Measurements from ENCODE around the gene AK1. TPM values are rescaled to one million over a fixed set of nuclear protein-coding genes. Genes with fewer than 3 reads are reported as not detected.
A peak's percentile ranks its signal among the peaks of the same experiment; 100 is the strongest.

The AK1 gene
- total and polyA plus RNA-seq, 2 of the 13 experiments (the other 11 are each of a cell fraction or from before 2014, with no cell fraction given), result 19.1 to 32.8 TPM

- TF ChIP-seq, protein P1, sequence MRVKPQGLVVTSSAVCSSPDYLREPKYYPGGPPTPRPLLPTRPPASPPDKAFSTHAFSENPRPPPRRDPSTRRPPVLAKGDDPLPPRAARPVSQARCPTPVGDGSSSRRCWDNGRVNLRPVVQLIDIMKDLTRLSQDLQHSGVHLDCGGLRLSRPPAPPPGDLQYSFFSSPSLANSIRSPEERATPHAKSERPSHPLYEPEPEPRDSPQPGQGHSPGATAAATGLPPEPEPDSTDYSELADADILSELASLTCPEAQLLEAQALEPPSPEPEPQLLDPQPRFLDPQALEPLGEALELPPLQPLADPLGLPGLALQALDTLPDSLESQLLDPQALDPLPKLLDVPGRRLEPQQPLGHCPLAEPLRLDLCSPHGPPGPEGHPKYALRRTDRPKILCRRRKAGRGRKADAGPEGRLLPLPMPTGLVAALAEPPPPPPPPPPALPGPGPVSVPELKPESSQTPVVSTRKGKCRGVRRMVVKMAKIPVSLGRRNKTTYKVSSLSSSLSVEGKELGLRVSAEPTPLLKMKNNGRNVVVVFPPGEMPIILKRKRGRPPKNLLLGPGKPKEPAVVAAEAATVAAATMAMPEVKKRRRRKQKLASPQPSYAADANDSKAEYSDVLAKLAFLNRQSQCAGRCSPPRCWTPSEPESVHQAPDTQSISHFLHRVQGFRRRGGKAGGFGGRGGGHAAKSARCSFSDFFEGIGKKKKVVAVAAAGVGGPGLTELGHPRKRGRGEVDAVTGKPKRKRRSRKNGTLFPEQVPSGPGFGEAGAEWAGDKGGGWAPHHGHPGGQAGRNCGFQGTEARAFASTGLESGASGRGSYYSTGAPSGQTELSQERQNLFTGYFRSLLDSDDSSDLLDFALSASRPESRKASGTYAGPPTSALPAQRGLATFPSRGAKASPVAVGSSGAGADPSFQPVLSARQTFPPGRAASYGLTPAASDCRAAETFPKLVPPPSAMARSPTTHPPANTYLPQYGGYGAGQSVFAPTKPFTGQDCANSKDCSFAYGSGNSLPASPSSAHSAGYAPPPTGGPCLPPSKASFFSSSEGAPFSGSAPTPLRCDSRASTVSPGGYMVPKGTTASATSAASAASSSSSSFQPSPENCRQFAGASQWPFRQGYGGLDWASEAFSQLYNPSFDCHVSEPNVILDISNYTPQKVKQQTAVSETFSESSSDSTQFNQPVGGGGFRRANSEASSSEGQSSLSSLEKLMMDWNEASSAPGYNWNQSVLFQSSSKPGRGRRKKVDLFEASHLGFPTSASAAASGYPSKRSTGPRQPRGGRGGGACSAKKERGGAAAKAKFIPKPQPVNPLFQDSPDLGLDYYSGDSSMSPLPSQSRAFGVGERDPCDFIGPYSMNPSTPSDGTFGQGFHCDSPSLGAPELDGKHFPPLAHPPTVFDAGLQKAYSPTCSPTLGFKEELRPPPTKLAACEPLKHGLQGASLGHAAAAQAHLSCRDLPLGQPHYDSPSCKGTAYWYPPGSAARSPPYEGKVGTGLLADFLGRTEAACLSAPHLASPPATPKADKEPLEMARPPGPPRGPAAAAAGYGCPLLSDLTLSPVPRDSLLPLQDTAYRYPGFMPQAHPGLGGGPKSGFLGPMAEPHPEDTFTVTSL (CRISPR knock-in tag; IDR thresholded peaks at IDR 0.05; ENCODE audit: borderline replicate concordance), result no peak
- TF ChIP-seq ZNF720 (CRISPR knock-in tag; IDR thresholded peaks at IDR 0.05), result no peak
- TF ChIP-seq, protein P2, sequence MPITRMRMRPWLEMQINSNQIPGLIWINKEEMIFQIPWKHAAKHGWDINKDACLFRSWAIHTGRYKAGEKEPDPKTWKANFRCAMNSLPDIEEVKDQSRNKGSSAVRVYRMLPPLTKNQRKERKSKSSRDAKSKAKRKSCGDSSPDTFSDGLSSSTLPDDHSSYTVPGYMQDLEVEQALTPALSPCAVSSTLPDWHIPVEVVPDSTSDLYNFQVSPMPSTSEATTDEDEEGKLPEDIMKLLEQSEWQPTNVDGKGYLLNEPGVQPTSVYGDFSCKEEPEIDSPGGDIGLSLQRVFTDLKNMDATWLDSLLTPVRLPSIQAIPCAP (CRISPR knock-in tag; IDR thresholded peaks at IDR 0.05; ENCODE audit: low read depth), result no peak
- no peak for TF ChIP-seq ZNF17 (CRISPR knock-in tag; IDR thresholded peaks at IDR 0.05)
- peak; percentile 67; the same call in 1 of the 2 replicates for TF ChIP-seq KDM3A (CRISPR knock-in tag; IDR thresholded peaks at IDR 0.05; ENCODE audit: low read depth)
- TF ChIP-seq EED (CRISPR knock-in tag; IDR thresholded peaks at IDR 0.05), result no peak
- no peak for TF ChIP-seq SNAI1 (CRISPR knock-in tag; IDR thresholded peaks at IDR 0.05; ENCODE audit: borderline replicate concordance)
- TF ChIP-seq, protein P3, sequence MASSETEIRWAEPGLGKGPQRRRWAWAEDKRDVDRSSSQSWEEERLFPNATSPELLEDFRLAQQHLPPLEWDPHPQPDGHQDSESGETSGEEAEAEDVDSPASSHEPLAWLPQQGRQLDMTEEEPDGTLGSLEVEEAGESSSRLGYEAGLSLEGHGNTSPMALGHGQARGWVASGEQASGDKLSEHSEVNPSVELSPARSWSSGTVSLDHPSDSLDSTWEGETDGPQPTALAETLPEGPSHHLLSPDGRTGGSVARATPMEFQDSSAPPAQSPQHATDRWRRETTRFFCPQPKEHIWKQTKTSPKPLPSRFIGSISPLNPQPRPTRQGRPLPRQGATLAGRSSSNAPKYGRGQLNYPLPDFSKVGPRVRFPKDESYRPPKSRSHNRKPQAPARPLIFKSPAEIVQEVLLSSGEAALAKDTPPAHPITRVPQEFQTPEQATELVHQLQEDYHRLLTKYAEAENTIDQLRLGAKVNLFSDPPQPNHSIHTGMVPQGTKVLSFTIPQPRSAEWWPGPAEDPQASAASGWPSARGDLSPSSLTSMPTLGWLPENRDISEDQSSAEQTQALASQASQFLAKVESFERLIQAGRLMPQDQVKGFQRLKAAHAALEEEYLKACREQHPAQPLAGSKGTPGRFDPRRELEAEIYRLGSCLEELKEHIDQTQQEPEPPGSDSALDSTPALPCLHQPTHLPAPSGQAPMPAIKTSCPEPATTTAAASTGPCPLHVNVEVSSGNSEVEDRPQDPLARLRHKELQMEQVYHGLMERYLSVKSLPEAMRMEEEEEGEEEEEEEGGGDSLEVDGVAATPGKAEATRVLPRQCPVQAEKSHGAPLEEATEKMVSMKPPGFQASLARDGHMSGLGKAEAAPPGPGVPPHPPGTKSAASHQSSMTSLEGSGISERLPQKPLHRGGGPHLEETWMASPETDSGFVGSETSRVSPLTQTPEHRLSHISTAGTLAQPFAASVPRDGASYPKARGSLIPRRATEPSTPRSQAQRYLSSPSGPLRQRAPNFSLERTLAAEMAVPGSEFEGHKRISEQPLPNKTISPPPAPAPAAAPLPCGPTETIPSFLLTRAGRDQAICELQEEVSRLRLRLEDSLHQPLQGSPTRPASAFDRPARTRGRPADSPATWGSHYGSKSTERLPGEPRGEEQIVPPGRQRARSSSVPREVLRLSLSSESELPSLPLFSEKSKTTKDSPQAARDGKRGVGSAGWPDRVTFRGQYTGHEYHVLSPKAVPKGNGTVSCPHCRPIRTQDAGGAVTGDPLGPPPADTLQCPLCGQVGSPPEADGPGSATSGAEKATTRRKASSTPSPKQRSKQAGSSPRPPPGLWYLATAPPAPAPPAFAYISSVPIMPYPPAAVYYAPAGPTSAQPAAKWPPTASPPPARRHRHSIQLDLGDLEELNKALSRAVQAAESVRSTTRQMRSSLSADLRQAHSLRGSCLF (CRISPR knock-in tag; IDR thresholded peaks at IDR 0.05; ENCODE audit: borderline replicate concordance), result no peak
- 0 out of 2 replicates have a peak, but pooled peaks have one; percentile 39 for TF ChIP-seq MIXL1 (CRISPR knock-in tag; IDR thresholded peaks at IDR 0.05)
- no peak for TF ChIP-seq NFE2L2 (IDR thresholded peaks at IDR 0.05; ENCODE audit: low read length)
- TF ChIP-seq, protein P4, sequence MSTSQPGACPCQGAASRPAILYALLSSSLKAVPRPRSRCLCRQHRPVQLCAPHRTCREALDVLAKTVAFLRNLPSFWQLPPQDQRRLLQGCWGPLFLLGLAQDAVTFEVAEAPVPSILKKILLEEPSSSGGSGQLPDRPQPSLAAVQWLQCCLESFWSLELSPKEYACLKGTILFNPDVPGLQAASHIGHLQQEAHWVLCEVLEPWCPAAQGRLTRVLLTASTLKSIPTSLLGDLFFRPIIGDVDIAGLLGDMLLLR (CRISPR knock-in tag; IDR thresholded peaks at IDR 0.05), result no peak
- TF ChIP-seq ZBTB2 (CRISPR knock-in tag; IDR thresholded peaks at IDR 0.05; ENCODE audit: low read depth), result no peak
- TF ChIP-seq ZFP41 (CRISPR knock-in tag; IDR thresholded peaks at IDR 0.05; ENCODE audit: borderline replicate concordance), result no peak
- TF ChIP-seq ZNF563 (CRISPR knock-in tag; IDR thresholded peaks at IDR 0.05), result peak; percentile 100
Measured at GRCh38 chr9:127869310-127870152, 7.9 kb downstream of the AK1 start (continued).

Data from HepG2 (cell line).